Gastroesophageal sphincter (tissue), 4 donors: Measurements from ENCODE around the gene STXBP4. TPM values are rescaled to one million over a fixed set of nuclear protein-coding genes. Genes with fewer than 3 reads are reported as not detected.
A peak's percentile ranks its signal among the peaks of the same experiment; 100 is the strongest.

Experiments
- ATAC-seq: fragments of 150-250 bp; one replicate; pipeline ENCODE4 v1.9.1; 2016; ENCODE audit warnings: mild to moderate bottlenecking, moderate library complexity
- H3K27ac ChIP-seq, 4 donors: fragments of 200-600 bp; sonication (generic) in 3 of 4; 1 replicate in 3 of 4; 2 replicates in 1 of 4; pipeline ENCODE4 v1.5.1; 2016 to 2019
- H3K27me3 ChIP-seq: fragments of 200-600 bp; sonication (generic); one replicate; pipeline ENCODE4 v1.5.1; 2019
- H3K36me3 ChIP-seq, 2 donors: fragments of 200-600 bp; sonication (generic); one replicate each; pipeline ENCODE4 v1.5.1; 2019; ENCODE audit warnings: control low read depth in 1 of 2
- H3K4me1 ChIP-seq, 3 donors: fragments of 200-600 bp; sonication (generic); 1 replicate in 2 of 3; 2 replicates in 1 of 3; pipeline ENCODE4 v1.5.1; 2016 to 2019; ENCODE audit warnings: control low read depth in 2 of 3
- H3K4me3 ChIP-seq, 2 donors: fragments of 200-600 bp; sonication (generic); one replicate each; pipeline ENCODE4 v1.5.1; 2019; ENCODE audit warnings: mild to moderate bottlenecking in 1 of 2, moderate library complexity in 1 of 2
- H3K9me3 ChIP-seq, 3 donors: fragments of 200-600 bp; sonication (generic); one replicate each; pipeline ENCODE4 v1.5.1; 2017 to 2019; ENCODE audit warnings: control low read depth in 2 of 3
- EP300 ChIP-seq: sonication (generic); formaldehyde crosslinking; IDR thresholded peaks from one replicate; pipeline ENCODE4 v1.6.1; 2017; ENCODE audit warnings: antibody characterized with exemption, mild to moderate bottlenecking
- POLR2A ChIP-seq, 2 donors: fragments of 450-650 bp; IDR thresholded peaks; one replicate each; pipeline ENCODE4 v1.6.1; 2017; ENCODE audit warnings: antibody characterized with exemption in 2 of 2, mild to moderate bottlenecking in 2 of 2, moderate library complexity in 1 of 2
- POLR2AphosphoS5 ChIP-seq: sonication (generic); formaldehyde crosslinking; IDR thresholded peaks from one replicate; pipeline ENCODE4 v1.6.1; 2017; ENCODE audit warnings: antibody characterized with exemption
- WGBS, 2 donors: methylation state at CpG; one replicate each; pipeline ENCODE4 v1.1.5; 2018; ENCODE audit warnings: low coverage in 1 of 2; 5-methylcytosine and 5-hydroxymethylcytosine counted together
- total RNA-seq, 4 donors: library from RNA; depleted of rRNA; stranded (reverse); fragments of >200 nt; gene quantifications; one replicate each; pipeline ENCODE4 v1.1.0, GENCODE V29; 2016
- TF ChIP-seq, protein P1 (sequence below), 4 experiments: fragments of 200-600 bp in 2 of 4; fragments of 450-650 bp in 2 of 4; sonication (generic) in 1 of 4; IDR thresholded peaks; one replicate each; pipeline ENCODE4 v1.5.1; 2017 to 2019; ENCODE audit warnings: antibody characterized with exemption in 4 of 4, mild to moderate bottlenecking in 2 of 4, moderate library complexity in 2 of 4

Gene STXBP4, protein sequence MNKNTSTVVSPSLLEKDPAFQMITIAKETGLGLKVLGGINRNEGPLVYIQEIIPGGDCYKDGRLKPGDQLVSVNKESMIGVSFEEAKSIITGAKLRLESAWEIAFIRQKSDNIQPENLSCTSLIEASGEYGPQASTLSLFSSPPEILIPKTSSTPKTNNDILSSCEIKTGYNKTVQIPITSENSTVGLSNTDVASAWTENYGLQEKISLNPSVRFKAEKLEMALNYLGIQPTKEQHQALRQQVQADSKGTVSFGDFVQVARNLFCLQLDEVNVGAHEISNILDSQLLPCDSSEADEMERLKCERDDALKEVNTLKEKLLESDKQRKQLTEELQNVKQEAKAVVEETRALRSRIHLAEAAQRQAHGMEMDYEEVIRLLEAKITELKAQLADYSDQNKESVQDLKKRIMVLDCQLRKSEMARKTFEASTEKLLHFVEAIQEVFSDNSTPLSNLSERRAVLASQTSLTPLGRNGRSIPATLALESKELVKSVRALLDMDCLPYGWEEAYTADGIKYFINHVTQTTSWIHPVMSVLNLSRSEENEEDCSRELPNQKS
- 10 to 100 TPM; 12.2 to 29.7 (median 16.2) TPM for total RNA-seq

DNA sequence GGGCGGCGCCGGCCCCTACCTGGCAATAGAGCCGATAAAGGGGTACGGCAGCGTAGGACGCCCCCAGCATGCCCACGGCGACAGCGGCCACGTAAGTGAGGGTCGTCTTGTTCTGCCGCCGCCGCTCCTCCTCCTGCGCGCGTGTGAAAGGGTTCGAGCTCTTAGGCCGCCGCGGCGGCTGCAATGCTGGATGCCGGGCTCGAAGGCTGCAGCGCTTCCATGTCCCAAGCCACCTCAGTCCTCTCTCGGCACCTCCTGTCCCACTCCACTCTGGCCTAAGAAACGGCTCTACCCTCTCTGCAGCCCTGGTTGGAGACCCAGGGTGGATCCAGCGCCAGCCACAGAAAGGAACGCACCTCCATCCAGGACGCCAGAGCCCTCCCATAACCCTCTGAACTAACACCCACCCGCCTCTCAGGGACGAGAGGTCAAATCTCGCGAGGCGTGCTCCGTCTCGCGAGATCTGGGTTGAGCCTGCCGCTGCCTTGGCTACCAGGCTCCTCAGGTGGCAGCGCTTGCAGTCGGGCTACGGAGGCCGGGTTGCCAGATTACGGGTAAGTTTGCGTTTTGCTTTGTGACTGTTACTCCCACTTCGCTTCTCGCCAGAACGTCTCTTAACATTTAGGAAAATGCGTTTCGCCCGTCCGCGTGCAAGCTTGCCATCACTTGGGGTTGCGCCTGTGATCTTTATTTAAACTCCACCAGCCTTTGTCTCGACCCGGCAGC is at the start of gene STXBP4, which contains the start of gene COX11:
STXBP4 (plus strand) TSS at position 504 of the 726 bp plus-strand sequence. CDS start 17,455 bp downstream, outside the sequence.
COX11 (minus strand) TSS at position 393 of the 726 bp plus-strand sequence; CDS start at position 385, 8 bp downstream.
- Histone ChIP-seq H3K27ac (peak within 1 kb of the TSS; percentile 84 to 91 (median 91)), H3K9me3 (no peaks in the 10 kb centered on the region), H3K27me3 (no peaks in the 10 kb centered on the region), H3K4me1 (peaks cover 3 to 40% (median 11%) of the 10 kb centered on the region in 3 donors), H3K36me3 (peaks cover 0 to 23% of the 10 kb centered on the region in 2 donors), H3K4me3 (peak within 1 kb of the TSS; percentile 48 to 83)
- WGBS, 2 donors: 0 to 3% methylated on average over 1 to 7 of the region's 57 CpGs
- TF ChIP-seq POLR2A (IDR thresholded peaks at IDR 0.05) (peak; percentile 16 to 58), EP300 (no peak), POLR2AphosphoS5 (peak; percentile 83)
- TF ChIP-seq, protein P1, sequence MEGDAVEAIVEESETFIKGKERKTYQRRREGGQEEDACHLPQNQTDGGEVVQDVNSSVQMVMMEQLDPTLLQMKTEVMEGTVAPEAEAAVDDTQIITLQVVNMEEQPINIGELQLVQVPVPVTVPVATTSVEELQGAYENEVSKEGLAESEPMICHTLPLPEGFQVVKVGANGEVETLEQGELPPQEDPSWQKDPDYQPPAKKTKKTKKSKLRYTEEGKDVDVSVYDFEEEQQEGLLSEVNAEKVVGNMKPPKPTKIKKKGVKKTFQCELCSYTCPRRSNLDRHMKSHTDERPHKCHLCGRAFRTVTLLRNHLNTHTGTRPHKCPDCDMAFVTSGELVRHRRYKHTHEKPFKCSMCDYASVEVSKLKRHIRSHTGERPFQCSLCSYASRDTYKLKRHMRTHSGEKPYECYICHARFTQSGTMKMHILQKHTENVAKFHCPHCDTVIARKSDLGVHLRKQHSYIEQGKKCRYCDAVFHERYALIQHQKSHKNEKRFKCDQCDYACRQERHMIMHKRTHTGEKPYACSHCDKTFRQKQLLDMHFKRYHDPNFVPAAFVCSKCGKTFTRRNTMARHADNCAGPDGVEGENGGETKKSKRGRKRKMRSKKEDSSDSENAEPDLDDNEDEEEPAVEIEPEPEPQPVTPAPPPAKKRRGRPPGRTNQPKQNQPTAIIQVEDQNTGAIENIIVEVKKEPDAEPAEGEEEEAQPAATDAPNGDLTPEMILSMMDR (IDR thresholded peaks at IDR 0.05): peak in 3 of 4 experiments; percentile 27 to 65 (median 32)
- ATAC-seq: peak; percentile 99

DNA sequence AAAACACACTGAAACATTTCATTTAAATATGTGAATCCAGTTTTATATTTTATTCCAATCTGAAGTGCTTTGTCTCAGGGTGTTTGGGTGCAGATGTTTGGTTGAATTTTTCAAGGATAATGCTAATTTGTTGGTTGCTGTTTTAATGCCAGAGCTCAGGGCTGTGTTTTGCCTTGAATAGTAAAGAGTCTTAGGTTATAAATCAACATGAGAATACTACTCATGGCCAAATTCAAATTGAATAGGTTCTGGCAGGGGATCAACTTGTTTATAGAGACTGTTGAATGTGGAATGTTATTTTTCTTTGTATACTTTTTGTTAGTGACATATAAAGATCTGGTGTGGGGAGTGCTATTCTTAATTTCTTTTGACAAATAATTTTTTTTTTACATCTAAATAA is 49.1 kb upstream of the STXBP4 start:
- TF ChIP-seq EP300: no peak
- TF ChIP-seq, protein P1 (IDR thresholded peaks at IDR 0.05): no peak
- TF ChIP-seq POLR2AphosphoS5: no peak
- TF ChIP-seq POLR2A (IDR thresholded peaks at IDR 0.05): no peak
- no peak for ATAC-seq
- Histone ChIP-seq H3K27me3 (no peaks in the 10 kb centered on the region), H3K4me1 (no peaks in the 10 kb centered on the region), H3K36me3 (peaks cover 4 to 62% of the 10 kb centered on the region in 2 donors), H3K4me3 (no peak overlapping the region), H3K27ac (no peak overlapping the region), H3K9me3 (peaks cover 0 to 9% (median 0%) of the 10 kb centered on the region in 3 donors)

DNA sequence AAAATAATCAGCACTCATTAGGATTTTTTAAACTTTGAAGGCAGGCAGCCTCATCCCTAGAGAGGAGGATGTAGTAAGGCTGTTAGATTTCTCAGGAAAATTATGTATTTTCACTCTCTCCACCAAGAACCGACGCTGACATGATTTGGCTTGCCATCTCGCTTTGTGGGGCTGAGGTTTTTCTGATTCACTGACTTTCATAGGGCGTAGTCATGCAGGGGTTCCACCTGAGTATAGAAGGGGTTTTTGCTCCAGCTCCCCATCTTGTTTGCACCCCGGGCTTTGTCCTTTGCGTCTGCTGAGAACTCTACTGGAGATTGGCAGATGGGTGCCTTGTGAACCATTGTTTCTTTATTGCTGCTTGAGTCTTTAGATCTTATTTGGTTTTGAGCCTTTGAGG is 47.7 kb upstream of the STXBP4 start:
- peaks cover 4 to 53% of the 10 kb centered on the region in 2 donors for H3K36me3 ChIP-seq
- WGBS, 2 donors: 80 to 93% methylated on average over 6 of the region's 6 CpGs
- no peak overlapping the region for H3K27ac ChIP-seq
- H3K27me3 ChIP-seq: no peaks in the 10 kb centered on the region
- peaks cover 0 to 9% (median 0%) of the 10 kb centered on the region in 3 donors for H3K9me3 ChIP-seq
- no peaks in the 10 kb centered on the region for H3K4me1 ChIP-seq
- no peak for ATAC-seq
- no peak overlapping the region for H3K4me3 ChIP-seq
- TF ChIP-seq POLR2AphosphoS5: no peak
- no peak for TF ChIP-seq POLR2A (IDR thresholded peaks at IDR 0.05)
- TF ChIP-seq EP300: no peak
- TF ChIP-seq, protein P1 (IDR thresholded peaks at IDR 0.05): no peak

DNA sequence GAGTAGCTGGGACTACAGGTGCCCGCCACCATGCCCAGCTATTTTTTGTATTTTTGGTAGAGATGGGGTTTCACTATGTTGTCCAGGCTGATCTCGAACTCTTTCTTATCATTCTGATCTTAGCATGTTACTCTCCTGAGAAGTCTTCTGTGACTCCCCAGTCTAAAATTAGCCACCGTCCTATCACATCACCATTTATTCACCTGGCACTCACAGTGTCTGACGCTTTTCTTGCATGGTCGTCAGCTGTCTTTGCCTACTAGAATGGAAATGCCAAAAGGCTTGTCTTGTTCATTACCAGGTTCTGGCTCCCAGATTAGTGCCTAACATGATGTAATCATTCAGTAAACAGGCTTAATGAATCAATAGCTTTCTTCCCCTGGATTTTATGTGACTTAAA is 44.2 kb upstream of the STXBP4 start:
- no peak for ATAC-seq

More for the DNA sequence above, 44.2 kb upstream of the STXBP4 start:
- Histone ChIP-seq H3K27me3 (no peaks in the 10 kb centered on the region), H3K4me3 (no peak overlapping the region), H3K27ac (no peak overlapping the region), H3K9me3 (no peaks in the 10 kb centered on the region), H3K36me3 (peaks cover 0 to 47% of the 10 kb centered on the region in 2 donors), H3K4me1 (no peaks in the 10 kb centered on the region)
- TF ChIP-seq, protein P1 (IDR thresholded peaks at IDR 0.05): no peak
- TF ChIP-seq EP300 (no peak), POLR2AphosphoS5 (no peak), POLR2A (IDR thresholded peaks at IDR 0.05) (no peak)
- 92 to 98% methylated on average over 5 of the region's 5 CpGs for WGBS, 2 donors
